ENCODE results near the gene MYEF2.

GRCh38 chr15:48177766-48178647 lies at the start of gene MYEF2:
- no peak for TF ChIP-seq SIN3A (IDR thresholded peaks at IDR 0.05; ENCODE audit: borderline replicate concordance, insufficient read depth, low read length)
- no peak for TF ChIP-seq TAF1 (IDR thresholded peaks at IDR 0.05; ENCODE audit: borderline replicate concordance, insufficient read depth, low read length)
- peak; percentile 35; the same call in 1 of the 2 replicates for TF ChIP-seq POLR2AphosphoS5 (IDR thresholded peaks at IDR 0.05; ENCODE audit: low read depth, low read length)
- TF ChIP-seq, protein P1, sequence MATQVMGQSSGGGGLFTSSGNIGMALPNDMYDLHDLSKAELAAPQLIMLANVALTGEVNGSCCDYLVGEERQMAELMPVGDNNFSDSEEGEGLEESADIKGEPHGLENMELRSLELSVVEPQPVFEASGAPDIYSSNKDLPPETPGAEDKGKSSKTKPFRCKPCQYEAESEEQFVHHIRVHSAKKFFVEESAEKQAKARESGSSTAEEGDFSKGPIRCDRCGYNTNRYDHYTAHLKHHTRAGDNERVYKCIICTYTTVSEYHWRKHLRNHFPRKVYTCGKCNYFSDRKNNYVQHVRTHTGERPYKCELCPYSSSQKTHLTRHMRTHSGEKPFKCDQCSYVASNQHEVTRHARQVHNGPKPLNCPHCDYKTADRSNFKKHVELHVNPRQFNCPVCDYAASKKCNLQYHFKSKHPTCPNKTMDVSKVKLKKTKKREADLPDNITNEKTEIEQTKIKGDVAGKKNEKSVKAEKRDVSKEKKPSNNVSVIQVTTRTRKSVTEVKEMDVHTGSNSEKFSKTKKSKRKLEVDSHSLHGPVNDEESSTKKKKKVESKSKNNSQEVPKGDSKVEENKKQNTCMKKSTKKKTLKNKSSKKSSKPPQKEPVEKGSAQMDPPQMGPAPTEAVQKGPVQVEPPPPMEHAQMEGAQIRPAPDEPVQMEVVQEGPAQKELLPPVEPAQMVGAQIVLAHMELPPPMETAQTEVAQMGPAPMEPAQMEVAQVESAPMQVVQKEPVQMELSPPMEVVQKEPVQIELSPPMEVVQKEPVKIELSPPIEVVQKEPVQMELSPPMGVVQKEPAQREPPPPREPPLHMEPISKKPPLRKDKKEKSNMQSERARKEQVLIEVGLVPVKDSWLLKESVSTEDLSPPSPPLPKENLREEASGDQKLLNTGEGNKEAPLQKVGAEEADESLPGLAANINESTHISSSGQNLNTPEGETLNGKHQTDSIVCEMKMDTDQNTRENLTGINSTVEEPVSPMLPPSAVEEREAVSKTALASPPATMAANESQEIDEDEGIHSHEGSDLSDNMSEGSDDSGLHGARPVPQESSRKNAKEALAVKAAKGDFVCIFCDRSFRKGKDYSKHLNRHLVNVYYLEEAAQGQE (IDR thresholded peaks at IDR 0.05; ENCODE audit: insufficient read depth in 1 of 2, low read depth in 2 of 2, low read length in 2 of 2) = no peak

Measured in PFSK-1 (cell line).